Cardiac septum (tissue), 1 donor: Measurements from ENCODE around the gene GPR84. TPM values are rescaled to one million over a fixed set of nuclear protein-coding genes. Genes with fewer than 3 reads are reported as not detected.
"Not testable (repeated sequence)": the region's sequence is repeated elsewhere in the genome, so short reads cannot be mapped to it uniquely, and the experiment has no call there.

Experiments
- DNase-seq: peaks from one replicate; pipeline ENCODE4 v3.0.0-alpha.2; 2020; ENCODE audit warnings: low spot score
- intact Hi-C: fragments of 100-400 bp; cut with DNase I; formaldehyde crosslinking; loops from one replicate; pipeline ENCODE4 v1.14.0; 2022
- total RNA-seq: library from RNA; stranded (reverse); fragmentation: NEBNext Ultra II Directional; extraction: Animal tissue kit (Norgen Biotek cat#: 25700); gene quantifications from one replicate; pipeline ENCODE4 v1.2.1, GENCODE V29; 2021
- donor health status: DM: no; HTN: no; CAD: no.

The GPR84 gene
- total RNA-seq, 1 donor from 2014 or later = 0.22 TPM

DNA sequence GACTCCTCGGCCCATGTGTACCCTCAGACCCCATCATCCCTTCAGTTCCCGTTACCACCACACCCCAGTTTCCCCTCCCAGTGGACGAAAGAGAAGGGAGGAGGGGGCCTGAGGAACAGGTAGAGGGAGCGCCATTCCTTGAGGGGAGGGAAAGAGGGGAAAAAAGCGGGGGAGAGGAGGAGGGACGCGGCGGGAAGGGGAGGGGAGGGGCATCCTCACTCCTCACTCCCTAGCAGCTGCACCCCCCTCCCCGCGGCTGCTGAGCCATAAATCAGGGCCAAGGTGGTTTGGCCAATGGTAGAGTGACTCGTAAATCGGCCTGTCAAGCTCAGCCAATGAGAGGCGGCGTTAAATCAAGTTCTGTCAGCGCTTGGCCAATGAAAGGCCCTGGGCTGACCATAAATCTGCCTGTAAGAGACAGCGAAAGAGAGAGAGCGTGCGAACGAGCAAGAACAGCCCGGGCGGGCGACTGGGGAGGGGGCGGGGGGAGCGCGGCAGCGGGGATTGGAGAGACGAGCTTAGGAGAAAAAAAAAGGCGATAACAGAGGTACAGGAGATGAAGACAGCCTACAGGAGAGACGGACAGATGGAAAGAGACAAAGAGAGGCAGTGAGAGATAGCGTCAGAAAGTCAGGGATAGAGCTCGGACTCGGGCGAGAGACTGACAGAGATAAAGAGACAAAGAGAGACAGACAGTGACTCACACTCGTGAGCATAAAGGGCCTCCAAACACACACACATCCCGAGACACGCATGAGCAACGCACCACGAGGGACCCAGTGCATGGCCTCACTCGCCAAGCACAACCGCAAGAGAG lies 5.1 kb downstream of the GPR84 start:
- intact Hi-C loops = loop anchor here (1.0 kb wide), 1 partner anchor 22 kb away; no protein-coding TSS in a partner anchor
- DNase-seq = peak; percentile 97

DNA sequence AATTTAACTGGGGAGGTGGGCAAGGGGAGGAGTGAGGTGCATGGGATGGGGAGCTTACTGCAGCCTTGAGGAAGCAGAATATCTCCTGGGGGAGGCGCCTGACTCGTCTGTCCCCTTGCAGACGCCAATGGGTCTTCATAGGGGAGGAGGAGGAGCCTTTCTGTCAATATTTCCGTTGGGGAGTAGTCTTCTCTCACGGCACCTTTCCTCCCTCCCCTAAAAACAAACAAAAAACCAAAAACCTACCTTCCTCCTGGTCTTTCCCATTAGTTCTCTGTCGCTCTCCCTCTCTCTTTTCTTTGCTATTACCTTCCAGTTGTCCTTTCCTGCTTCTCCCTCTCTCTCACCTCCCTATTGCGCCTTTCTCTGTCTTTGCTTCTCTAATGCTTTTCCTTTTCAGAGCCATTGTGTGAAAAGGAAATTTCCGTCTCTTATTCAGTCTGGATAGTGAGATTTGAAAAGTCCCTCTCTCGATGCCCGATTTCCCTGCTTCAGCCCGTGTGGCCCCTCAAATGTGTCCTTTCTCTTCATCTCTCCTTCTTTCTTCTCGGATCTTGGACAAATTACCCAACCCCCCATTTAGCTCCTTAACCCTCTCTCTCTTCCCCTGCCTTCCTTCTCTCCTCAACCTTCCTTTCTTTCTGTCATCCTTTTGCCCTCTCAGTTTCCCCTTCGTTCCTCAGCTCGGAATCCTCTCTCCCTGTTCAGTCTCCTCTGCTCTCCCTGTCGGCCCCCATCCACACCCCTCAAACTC lies 5.9 kb downstream of the GPR84 start:
- intact Hi-C loops = no loop called here
- no peak for DNase-seq

DNA sequence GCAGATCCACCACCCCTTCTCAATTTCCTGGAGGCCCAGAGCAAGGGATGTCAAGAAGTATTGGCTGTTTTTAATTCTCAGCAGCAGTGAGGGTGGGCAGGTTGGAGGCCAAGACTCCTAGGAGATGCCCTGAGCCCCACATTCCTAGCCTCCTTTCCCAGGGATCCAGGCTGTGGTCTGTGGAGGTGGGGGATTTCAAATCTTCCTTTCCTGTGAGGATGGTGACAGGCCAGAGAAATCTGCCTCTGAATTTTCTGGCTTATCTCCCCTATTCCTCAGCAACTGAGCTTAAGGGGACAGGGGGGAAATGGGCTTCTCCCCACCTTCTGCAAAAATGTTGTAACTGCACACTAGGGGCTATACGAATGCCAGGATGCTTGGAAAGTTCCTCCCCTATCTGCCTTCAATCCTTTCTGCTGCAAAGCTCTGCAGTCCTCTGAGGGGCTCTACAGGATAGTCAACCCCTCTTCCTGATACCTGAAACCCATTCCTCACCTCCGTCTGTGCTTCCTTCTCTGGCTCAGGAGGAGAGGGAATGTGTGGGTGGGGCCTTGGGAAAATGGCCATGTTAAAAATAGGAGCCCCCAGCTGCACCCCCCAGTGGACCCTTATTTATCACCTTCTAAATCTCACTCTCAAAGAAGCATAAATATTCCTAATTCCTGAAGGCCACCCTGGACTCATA lies 6.6 kb downstream of the GPR84 start:
- no peak for DNase-seq
- intact Hi-C loops = no loop called here

DNA sequence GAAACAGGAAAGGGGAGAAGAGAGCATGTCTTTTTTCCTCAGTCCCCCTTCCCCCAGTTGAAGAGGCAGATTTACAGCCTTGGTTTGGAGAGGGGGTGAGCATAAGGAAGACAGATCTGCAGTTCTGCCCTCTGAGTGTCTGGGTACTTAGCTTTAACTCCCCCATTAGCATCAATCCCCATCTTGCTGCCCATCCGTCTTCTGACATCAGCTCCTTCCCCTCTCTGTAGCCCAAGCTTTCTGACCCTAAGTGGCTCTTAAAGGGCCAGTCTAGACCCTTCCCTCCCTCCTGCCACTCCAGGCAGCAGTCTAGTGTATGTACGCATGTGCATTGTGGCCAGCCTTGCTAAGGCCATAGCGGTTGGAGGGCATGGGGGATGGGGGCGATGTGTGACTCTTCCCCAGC lies 7.3 kb downstream of the GPR84 start:
- DNase-seq = no peak
- intact Hi-C loops = no loop called here

- no peak for DNase-seq
- intact Hi-C loops = no loop called here
These were observed 8.1 kb downstream of the GPR84 start for GRCh38 chr12:54356228-54356627.

- DNase-seq = no peak
- intact Hi-C loops = no loop called here
These were observed 9.0 kb downstream of the GPR84 start for GRCh38 chr12:54355104-54355815.

DNA sequence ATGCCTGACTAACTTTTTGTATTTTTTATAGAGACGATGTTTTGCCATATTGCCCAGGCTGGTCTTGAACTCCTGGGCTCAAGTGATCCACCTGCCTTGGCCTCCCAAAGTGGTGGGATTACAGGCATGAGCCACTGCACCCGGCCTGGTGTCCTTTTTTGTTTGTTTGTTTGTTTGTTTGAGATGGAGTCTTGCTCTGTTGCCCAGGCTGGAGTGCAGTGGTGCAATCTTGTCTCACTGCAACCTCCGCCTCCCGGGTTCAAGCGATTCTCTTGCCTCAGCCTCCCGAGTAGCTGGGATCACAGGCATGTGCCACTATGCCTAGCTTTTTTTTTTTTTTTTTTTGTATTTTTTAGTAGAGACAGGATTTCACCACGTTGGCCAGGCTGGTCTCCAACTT lies 10.0 kb downstream of the GPR84 start:
- DNase-seq, intact Hi-C loops: not testable (repeated sequence)

DNA sequence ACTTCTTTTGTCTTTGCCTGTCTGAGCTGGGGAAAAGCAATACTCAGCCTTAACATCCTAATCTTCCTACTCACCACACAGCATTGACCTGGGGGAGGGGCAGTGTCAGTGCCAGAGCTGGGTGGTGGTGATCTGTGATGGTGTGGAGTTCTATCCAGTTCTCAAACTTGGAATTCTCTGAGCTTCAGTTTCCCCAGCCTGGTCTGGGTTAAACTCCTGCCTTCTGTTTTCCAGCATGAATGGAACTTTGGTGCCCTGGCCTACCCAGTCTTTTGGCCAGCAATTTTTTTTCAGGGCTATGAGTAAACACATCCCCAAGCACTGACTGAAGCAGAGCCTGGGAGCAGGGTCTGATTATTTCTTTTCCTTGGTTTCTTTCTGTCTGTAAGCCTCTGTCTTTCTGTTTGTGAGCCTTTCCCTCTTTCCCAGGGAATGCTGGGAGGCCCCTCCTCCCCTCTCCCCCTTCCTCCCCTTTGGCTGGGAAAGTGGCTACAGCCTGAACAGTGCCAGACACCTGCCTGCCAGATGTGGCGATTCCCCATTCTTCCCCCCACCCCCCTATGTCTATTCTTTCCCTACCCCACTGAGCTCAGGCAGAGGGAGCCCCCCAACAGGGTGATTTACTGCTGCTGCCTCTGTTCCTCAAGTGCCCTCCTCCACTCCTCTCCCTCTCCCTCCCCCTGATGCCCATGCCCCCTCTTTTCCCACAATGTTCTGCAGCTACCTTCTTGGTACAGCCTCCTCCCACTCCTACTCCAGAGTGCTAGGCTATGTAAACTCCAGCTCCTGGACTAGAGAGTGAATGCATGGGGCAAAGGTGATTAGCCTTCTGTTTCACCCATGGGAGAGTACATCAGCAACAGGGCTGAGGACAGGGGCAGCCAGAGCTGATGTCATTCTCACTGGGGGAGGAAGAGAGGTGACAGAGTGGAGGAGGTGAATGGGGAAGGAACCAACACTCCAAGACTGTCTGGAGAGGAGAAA lies 11.1 kb downstream of the GPR84 start:
- DNase-seq = no peak
- intact Hi-C loops = no loop called here

DNA sequence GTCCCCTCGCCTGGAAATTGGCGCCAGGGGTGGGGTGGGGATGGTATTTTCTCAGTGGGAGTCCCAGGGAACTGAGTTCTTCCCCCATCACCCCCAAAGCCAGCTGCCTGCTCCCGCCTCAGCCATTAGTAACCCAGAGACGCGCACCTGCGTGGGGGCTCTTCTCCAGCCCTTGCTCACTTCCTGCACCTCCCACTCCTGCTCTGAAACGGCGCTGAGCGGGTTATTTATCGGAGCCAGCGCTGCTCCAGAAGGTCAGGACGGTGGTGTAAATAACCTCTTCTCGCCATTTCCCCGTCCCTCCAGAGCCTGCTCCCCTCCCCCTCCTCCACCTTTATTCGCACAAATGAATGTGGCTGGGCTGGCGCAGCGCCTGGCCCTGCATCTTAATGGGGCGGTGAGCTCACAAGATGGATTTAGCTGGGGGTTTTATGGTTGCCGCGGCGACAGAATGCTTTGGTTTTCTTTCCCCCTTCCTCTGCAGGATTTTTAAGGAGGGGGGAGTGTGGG lies 12.2 kb downstream of the GPR84 start:
- intact Hi-C loops = no loop called here

GRCh38 chr12:54351341-54351740 lies 12.9 kb downstream of the GPR84 start:
- intact Hi-C loops = no loop called here
- no peak for DNase-seq

More for the DNA sequence above, 12.2 kb downstream of the GPR84 start:
- peak; percentile 84 for DNase-seq

GRCh38 chr12:54350743-54351142 lies 13.5 kb downstream of the GPR84 start:
- no peak for DNase-seq
- intact Hi-C loops = no loop called here

- intact Hi-C loops = no loop called here
- DNase-seq = no peak
These were observed 14.6 kb downstream of the GPR84 start for GRCh38 chr12:54349679-54350078.

- DNase-seq = no peak
- intact Hi-C loops = no loop called here
These were observed 15.2 kb downstream of the GPR84 start for GRCh38 chr12:54349036-54349435.

DNA sequence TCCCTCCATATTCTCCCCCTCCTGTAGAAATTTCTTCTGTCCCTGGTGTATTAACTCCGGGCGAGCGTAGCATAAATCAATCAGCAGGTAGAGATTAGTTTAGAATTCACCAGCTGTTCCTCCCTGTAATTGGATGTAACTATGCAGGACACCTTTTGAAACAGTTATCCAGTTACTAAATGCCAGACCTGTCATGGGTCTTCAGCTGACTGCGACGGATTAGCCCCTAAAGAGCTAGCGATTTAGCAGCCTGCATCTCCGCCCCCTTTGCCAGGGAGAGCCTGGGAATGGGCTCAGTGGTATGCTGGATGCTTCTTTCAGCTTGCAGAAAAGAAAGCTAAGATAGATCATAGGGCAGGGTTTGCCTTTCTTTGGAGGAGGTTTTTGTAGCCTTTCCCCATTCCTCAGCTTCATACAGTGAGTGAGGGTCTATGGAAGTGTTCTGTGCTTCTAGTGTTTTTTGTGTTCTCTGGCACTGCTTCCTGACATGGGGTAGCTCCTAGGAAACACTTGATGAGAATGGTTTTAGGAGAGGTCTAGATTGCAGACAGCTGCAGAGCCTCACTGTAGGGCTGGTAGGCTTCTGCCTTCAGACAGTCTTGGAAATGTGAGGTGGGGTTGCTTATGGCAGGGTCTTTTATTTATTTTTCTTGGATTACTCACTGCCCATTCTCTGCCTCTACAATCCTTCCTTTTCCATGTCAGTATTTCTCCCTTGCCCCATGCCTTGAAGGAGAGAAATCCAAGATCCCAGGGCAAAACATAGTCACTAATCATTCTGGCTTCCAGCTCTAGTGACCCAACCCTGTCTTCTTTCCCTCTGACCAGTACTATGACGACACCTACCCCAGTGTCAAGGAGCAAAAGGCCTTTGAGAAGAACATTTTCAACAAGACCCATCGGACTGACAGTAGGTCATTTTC lies 22.6 kb downstream of the GPR84 start:
- DNase-seq = no peak
- intact Hi-C loops = no loop called here

DNA sequence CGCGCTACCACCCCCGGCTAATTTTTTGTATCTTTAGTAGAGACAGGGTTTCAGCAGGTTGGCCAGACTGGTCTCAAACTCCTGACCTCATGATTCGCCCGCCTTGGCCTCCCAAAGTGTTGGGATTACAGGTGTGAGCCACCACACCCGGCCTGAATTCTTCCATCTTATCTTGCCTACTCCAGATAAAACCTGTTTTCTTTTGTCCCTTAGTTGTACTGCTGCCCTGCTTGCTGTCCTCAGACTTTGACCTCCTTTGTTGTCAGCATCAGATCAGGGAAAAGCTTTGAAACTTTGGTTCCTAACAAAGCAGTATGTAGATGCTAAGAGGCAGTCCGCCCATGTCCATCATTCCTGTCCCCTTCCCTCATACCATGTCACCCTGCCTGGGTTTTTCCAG lies 23.4 kb downstream of the GPR84 start:
- intact Hi-C loops = no loop called here
- DNase-seq = no peak

DNA sequence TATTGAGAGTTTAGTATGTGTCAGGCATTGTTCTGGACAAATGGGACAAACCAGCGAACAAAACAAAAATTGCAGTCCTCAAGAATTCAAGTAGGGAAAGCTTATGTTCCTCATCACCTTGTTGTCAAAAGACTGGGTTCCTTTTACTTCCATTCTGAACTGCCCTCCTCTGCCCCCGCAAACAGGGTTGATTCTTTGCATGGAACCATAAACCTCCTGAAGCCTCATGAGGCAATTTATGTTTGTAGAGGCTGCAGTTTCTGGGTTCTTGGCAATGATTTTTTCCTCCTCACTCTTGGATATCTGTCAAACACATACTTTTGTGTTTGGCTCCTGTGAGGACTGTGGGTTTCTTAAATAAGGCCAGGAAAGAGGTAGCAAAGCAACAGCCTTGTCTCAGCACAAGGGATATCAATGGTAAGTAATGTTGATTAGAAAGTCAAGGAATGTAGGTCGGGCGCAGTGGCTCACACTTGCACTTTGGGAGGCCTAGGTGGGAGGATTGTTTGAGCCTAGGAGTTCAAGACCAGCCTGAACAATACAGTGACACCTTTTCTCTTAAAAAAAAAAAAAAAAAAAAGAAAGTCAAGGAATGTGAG lies 25.5 kb downstream of the GPR84 start:
- no peak for DNase-seq
- intact Hi-C loops = no loop called here
